ENCODE data around the gene FBLN2.
"Not testable (repeated sequence)": the region's sequence is repeated elsewhere in the genome, so short reads cannot be mapped to it uniquely, and the experiment has no call there.

FBLN2 gene

GRCh38 chr3:13548696-13549622 lies at the start of gene FBLN2:
Gene FBLN2, plus strand, starts transcription at chr3:13549125. Its CDS starts 21,231 bp downstream, at chr3:13570356.
- DNase-seq (ENCODE audit: low spot score) = no peak

GRCh38 chr3:13499246-13499645 lies 49.7 kb upstream of the FBLN2 start:
- not testable (repeated sequence) for DNase-seq (ENCODE audit: low spot score)

- no peak for DNase-seq (ENCODE audit: low spot score)
These were observed 48.6 kb upstream of the FBLN2 start for GRCh38 chr3:13500133-13500885.

GRCh38 chr3:13501056-13501455 lies 47.9 kb upstream of the FBLN2 start:
- DNase-seq (ENCODE audit: low spot score) = no peak

- DNase-seq (ENCODE audit: low spot score) = no peak
These were observed 47.4 kb upstream of the FBLN2 start for GRCh38 chr3:13501521-13501920.

- DNase-seq (ENCODE audit: low spot score) = no peak
These were observed 46.8 kb upstream of the FBLN2 start for GRCh38 chr3:13501958-13502790.

GRCh38 chr3:13502791-13503060 lies 46.2 kb upstream of the FBLN2 start:
- no peak for DNase-seq (ENCODE audit: low spot score)

- DNase-seq (ENCODE audit: low spot score) = no peak
These were observed 44.6 kb upstream of the FBLN2 start for GRCh38 chr3:13504161-13504831.

- DNase-seq (ENCODE audit: low spot score) = no peak
These were observed 43.5 kb upstream of the FBLN2 start for GRCh38 chr3:13505147-13506130.

- no peak for DNase-seq (ENCODE audit: low spot score)
These were observed 42.7 kb upstream of the FBLN2 start for GRCh38 chr3:13506239-13506638.

GRCh38 chr3:13506680-13507079 lies 42.2 kb upstream of the FBLN2 start:
- no peak for DNase-seq (ENCODE audit: low spot score)

- no peak for DNase-seq (ENCODE audit: low spot score)
These were observed 41.7 kb upstream of the FBLN2 start for GRCh38 chr3:13507247-13507569.

GRCh38 chr3:13507570-13508339 lies 41.2 kb upstream of the FBLN2 start:
- DNase-seq (ENCODE audit: low spot score) = no peak

GRCh38 chr3:13508496-13508895 lies 40.4 kb upstream of the FBLN2 start:
- no peak for DNase-seq (ENCODE audit: low spot score)

GRCh38 chr3:13509059-13509815 lies 39.7 kb upstream of the FBLN2 start:
- no peak for DNase-seq (ENCODE audit: low spot score)

- DNase-seq (ENCODE audit: low spot score) = no peak
These were observed 39.1 kb upstream of the FBLN2 start for GRCh38 chr3:13509816-13510192.

GRCh38 chr3:13512451-13512850 lies 36.5 kb upstream of the FBLN2 start:
- DNase-seq (ENCODE audit: low spot score) = no peak

- no peak for DNase-seq (ENCODE audit: low spot score)
These were observed 35.6 kb upstream of the FBLN2 start for GRCh38 chr3:13513051-13513912.
